GM12874 (cell line): ENCODE results near the gene HTRA2.

ENCODE experiments used
- TF ChIP-seq, protein P1 (sequence below): IDR thresholded peaks from 2 replicates; pipeline ENCODE4 v1.5.1; 2011; ENCODE audit warnings: low read depth, mild to moderate bottlenecking, control low read depth, low read length, moderate library complexity; ENCODE audit not compliant: insufficient read depth

Gene HTRA2

GRCh38 chr2:74526649-74527230 lies 3.0 kb upstream of the HTRA2 start:
- TF ChIP-seq, protein P1, sequence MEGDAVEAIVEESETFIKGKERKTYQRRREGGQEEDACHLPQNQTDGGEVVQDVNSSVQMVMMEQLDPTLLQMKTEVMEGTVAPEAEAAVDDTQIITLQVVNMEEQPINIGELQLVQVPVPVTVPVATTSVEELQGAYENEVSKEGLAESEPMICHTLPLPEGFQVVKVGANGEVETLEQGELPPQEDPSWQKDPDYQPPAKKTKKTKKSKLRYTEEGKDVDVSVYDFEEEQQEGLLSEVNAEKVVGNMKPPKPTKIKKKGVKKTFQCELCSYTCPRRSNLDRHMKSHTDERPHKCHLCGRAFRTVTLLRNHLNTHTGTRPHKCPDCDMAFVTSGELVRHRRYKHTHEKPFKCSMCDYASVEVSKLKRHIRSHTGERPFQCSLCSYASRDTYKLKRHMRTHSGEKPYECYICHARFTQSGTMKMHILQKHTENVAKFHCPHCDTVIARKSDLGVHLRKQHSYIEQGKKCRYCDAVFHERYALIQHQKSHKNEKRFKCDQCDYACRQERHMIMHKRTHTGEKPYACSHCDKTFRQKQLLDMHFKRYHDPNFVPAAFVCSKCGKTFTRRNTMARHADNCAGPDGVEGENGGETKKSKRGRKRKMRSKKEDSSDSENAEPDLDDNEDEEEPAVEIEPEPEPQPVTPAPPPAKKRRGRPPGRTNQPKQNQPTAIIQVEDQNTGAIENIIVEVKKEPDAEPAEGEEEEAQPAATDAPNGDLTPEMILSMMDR, result no peak

GRCh38 chr2:74527741-74528140 lies 2.0 kb upstream of the HTRA2 start:
- TF ChIP-seq, protein P1, result no peak

DNA sequence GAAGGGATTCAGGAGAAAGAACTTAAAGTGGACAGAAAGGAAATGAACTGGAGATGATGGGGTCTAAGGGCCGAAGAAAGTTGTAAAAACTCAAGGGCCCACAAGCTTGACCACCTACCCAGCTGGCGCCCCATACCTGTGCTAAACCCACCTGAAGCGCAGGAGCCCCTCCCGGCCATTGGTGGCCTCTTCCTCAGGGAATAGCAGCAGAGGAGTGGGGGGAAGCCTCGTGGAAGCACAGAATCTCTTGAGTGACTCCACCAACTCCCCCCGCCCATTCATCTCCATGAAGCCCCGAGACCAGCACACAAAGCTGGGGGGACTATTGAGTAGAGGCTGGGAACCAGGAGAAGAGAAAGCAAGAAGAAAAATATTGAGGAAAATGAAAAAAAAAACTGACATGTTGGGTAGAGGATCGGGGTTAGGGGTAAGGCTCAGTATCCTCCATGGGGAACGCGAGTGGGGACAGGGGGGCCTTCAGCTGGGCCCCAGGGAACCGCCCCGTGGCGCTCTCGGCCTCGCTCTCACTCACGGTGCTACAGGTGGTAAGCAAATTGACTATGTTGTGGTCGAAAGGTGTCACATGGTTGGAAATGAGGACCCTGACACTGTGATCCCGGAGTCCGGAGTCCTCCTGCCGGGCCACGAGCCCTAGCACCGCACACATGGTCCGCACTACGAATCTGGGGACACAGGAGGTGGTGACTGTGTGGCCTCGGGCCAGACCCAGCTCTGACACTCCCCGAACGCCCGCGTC lies 955 bp upstream of the HTRA2 start:
- TF ChIP-seq, protein P1, result 0 out of 2 replicates have a peak, but pooled peaks have one; percentile 19

DNA sequence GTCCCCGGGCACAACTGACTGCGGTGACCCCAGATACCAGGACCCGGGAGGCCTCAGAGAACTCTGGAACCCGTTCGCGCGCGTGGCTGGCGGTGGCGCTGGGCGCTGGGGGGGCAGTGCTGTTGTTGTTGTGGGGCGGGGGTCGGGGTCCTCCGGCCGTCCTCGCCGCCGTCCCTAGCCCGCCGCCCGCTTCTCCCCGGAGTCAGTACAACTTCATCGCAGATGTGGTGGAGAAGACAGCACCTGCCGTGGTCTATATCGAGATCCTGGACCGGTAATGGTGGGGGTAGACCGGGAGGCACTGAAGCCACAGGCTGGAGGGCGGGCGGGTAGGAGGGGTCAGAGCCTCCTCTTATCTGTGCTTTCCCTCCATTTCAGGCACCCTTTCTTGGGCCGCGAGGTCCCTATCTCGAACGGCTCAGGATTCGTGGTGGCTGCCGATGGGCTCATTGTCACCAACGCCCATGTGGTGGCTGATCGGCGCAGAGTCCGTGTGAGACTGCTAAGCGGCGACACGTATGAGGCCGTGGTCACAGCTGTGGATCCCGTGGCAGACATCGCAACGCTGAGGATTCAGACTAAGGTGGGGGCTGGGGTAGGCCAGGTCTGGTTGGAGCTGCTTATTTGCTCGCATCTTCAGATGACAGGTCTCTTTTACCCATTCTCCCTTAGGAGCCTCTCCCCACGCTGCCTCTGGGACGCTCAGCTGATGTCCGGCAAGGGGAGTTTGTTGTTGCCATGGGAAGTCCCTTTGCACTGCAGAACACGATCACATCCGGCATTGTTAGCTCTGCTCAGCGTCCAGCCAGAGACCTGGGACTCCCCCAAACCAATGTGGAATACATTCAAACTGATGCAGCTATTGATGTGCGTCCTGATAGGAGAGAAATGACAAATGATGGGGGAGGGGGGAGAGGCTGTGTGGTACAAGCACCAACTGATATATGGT lies 780 bp downstream of the HTRA2 start:
- TF ChIP-seq, protein P1, result no peak

DNA sequence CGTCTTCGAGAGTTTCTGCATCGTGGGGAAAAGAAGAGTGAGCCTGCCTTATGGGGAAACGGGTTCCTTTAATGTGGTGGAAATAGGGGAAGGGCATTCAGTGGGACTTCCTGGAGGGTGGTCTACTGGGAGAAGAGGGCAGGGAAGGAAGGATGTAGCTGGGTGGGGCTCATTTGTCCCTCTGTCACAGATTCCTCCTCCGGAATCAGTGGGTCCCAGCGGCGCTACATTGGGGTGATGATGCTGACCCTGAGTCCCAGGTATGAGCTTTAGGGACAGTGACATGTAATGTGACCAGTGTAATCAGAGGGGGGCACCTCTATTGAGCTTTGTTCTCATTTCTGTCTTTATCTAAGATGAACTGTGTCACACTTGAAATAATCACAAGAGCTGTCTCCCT lies 1.9 kb downstream of the HTRA2 start:
- TF ChIP-seq, protein P1, result no peak

- TF ChIP-seq, protein P1, result no peak; the same call in 1 of the 2 replicates
These were observed 2.5 kb downstream of the HTRA2 start for GRCh38 chr2:74532222-74532621.

DNA sequence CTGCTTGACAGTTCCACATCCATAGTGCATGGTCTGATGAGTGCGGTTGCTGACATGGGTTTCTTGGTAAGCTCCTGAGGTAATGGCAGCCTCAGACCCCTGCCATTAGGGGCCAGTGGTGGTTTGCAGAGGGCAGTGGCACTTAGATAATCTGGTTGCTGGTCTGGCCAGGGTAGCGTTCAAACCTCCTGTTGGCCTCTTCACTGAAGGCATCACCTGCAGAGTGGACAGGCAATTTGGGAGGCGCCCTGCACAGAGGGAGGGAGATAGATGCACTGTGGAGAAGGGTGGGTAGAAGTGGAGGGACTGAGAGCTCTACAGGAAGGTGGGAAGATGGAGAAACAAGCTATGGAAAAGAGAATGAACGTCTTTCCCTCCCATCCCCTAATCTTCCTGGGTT lies 3.7 kb downstream of the HTRA2 start:
- TF ChIP-seq, protein P1, result no peak
